ENCODE data around the gene LILRA5.

DNA sequence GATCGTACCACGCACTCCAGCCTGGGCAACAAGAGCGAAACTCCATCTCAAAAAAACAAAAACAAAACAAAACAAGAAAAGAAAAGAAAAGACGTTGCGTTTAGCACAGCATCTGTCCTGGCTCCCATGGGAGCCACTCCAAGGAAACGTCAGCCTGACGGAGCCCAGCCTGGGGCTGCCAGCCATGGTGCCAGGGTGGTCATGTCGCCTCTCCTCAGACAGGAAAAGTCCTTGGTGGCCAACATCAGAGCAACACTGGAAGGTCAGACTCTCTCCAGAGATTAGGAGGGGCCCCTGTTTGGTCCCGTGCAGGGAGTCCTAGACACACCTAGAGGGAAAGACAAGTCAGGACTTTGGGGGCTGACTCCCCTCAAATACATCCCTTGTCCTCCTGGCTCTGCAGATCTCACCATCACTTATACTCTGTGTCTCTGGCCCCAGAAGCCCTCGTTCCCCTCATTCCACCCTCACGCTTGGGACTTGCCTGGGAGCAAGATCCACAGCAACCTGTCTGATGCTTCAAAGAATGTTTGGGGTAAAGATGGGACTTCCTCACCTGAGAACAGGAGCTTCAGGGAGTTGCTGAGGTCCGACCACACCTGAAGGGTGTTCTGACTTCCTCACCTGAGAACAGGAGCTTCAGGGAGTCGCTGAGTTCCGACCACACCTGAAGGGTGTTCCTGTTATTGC, 16.7 kb upstream of the LILRA5 start:
- no peak for TF ChIP-seq POLR2AphosphoS5 (IDR thresholded peaks at IDR 0.05; ENCODE audit: low read depth, low read length)
- TF ChIP-seq YY1 (IDR thresholded peaks at IDR 0.05; ENCODE audit: extremely low read depth, insufficient replicate concordance, low read depth, low read length) = no peak
- TF ChIP-seq CTCF (IDR thresholded peaks at IDR 0.05 in 2 of 3, conservative IDR thresholded peaks at IDR 0.05 in 1 of 3; ENCODE audit: borderline replicate concordance in 1 of 3, insufficient read depth in 1 of 3, low read depth in 2 of 3, low read length in 2 of 3) = no peak
- no peak for TF ChIP-seq EZH2phosphoT487 (IDR thresholded peaks at IDR 0.05; ENCODE audit: borderline replicate concordance)
- no peak for TF ChIP-seq MAX (IDR thresholded peaks at IDR 0.05)
- no peak for TF ChIP-seq REST (IDR thresholded peaks at IDR 0.05; ENCODE audit: low read depth)
- TF ChIP-seq ATF3 (IDR thresholded peaks at IDR 0.05) = no peak
- no peak for TF ChIP-seq ZNF274 (IDR thresholded peaks at IDR 0.05; ENCODE audit: low read depth, low read length)
- no peak for TF ChIP-seq POLR2A (IDR thresholded peaks at IDR 0.05; ENCODE audit: borderline replicate concordance, extremely low read depth, insufficient read depth, insufficient read length)
- no peak for TF ChIP-seq EZH2 (IDR thresholded peaks at IDR 0.05)
- TF ChIP-seq EGR1 (IDR thresholded peaks at IDR 0.05; ENCODE audit: low read depth) = no peak
- TF ChIP-seq CEBPB (IDR thresholded peaks at IDR 0.05; ENCODE audit: low read depth) = no peak
- no peak for TF ChIP-seq CBX3 (IDR thresholded peaks at IDR 0.05; ENCODE audit: low read depth)
